Stimulated activated CD8-positive, alpha-beta memory T cell treated with anti-CD3 and anti-CD28 coated beads, Interleukin-12 subunit alpha, Interleukin-12 subunit beta, amount 100 ng/mL, for 1 hour (primary cell): ENCODE measurements around the gene ZBTB1.
"Not testable (repeated sequence)": the region's sequence is repeated elsewhere in the genome, so short reads cannot be mapped to it uniquely, and the experiment has no call there.

ENCODE experiments used
- DNase-seq: peaks from one replicate; pipeline ENCODE4 v3.0.0-alpha.2; 2020; ENCODE audit warnings: low read depth

ZBTB1 gene

DNA sequence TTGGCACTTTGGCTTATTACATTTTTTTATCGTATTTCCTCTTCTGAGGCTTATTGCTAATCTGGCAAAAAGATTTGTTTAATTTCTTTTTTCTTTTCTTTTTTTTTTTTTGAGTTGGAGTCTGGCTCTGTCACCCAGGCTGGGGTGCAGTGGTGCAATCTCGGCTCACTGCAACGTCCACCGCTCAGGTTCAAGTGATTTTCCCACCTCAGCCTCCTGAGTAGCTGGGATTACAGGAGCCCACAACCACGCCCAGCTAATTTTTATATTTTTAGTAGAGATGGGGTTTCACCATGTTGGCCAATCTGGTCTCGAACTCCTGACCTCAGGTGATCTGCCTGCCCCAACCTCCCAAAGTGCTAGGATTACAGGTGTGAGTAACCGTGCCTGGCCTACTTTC is 65.1 kb downstream of the ZBTB1 start:
- not testable (repeated sequence) for DNase-seq

DNA sequence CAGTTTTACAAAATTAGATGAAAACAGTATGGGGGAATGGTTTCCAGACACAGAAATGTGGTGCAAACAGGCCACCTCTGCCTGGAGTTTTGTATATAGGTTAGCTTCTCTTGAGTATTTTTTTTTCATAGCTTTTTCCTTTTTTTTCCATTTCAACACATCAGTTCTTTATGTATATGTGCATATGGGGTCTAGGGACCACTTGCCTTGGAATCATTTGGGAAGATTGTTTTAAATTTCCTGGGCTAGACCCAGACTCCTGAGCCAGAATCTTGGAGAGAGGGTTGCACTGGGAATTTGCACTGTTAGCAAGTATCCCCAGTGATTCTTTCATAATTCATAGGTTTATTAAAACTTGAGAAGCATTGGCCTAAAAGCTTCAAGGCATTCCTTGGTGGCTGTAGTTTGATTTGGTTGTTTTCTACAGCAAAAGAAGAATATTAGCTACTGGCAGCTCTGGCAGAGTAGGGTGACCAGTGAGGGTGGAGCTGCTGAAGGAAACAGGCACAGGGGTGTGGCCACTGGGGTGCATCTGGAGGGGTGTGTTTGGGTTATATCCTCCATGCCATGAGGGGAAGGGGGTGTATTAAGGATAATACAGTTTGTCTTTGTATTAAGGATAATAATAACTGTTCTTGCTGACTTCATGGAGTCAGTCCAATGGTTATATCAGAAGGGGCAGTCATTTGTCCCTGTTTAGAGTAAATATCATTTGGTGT is 68.0 kb downstream of the ZBTB1 start:
- no peak for DNase-seq

DNA sequence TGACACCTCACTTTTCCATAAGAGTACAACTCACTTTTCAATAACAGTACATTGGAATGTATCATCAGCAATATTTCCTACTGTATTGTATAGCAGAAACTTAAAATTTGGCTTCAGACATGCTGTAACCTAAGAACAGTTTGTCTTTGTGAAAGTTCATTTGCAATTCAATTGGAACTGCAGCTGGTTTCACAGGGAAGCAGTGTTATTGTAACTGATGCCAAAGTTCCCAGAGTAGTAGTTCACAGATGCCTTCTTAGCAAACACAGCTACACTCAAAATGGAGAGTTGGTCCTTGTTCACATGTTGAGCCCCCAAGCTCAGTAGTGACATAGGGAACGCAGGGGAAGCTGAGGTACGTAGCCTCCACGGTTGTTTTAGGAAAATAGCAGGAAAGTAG is 68.5 kb downstream of the ZBTB1 start:
- DNase-seq: no peak
